ENCODE results near the gene FUT6.

The FUT6 gene

DNA sequence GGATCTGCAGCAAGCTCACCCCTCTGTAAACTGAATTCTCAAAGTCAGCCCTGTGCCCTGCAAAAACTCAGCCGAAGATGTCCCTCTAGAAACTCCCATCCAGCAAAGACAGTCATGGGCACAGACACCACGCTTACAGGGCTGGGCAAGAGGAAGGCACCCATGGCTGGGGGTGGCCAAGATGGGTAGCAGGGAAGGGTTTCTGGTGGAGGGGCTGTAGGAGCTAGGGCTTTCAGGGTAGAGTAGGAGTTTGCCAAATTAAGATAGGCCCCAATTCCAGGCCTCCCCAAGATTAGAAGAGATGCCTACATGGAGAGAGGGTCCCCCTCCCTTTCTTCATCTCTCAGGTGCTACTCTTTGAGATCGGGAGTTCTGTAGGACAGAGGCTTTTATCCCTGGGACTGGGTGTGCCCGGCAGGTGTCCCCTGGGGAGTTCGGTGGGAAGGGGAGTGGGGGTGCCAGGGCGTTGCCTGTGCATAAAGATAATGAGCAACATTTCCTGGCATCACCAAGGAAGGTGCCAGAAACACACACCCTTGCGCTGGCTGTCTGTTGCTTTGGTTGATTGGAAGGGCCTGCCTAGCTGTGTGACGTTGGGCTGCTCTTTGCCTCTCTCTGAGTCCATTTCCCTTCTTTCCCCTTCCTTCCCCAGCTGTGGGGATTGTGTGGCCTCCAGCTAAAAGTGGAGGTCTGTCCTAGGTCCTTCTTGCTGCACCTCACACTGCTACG lies 25.2 kb downstream of the FUT6 start:
- TF ChIP-seq, protein P1, sequence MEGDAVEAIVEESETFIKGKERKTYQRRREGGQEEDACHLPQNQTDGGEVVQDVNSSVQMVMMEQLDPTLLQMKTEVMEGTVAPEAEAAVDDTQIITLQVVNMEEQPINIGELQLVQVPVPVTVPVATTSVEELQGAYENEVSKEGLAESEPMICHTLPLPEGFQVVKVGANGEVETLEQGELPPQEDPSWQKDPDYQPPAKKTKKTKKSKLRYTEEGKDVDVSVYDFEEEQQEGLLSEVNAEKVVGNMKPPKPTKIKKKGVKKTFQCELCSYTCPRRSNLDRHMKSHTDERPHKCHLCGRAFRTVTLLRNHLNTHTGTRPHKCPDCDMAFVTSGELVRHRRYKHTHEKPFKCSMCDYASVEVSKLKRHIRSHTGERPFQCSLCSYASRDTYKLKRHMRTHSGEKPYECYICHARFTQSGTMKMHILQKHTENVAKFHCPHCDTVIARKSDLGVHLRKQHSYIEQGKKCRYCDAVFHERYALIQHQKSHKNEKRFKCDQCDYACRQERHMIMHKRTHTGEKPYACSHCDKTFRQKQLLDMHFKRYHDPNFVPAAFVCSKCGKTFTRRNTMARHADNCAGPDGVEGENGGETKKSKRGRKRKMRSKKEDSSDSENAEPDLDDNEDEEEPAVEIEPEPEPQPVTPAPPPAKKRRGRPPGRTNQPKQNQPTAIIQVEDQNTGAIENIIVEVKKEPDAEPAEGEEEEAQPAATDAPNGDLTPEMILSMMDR (IDR thresholded peaks at IDR 0.05; ENCODE audit: low read depth, low read length) = no peak
- no peak overlapping the region for H3K4me3 ChIP-seq (replicated peaks in 1 of 2; ENCODE audit: low read depth in 2 of 2, low read length in 2 of 2)
- DNase-seq (ENCODE audit: low read depth in 2 of 2) = no peak

DNA sequence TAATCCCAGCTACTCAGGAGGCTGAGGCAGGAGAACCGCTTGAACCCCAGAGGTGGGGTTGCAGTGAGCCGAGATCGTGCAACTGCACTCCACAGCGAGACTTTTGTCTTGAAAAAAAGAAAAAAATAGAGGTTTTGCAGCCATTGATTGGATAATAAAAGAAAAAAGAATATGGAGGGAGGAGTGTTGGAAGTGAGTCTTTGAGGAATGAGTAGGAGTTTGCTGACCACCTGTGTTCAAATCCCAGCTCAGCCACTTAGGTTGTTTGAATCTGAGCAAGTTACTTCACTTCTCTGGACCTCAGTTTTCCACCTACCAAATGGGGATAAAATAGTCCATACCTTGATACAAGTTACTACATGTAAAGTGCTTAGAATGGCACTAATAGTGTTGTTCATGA lies 28.4 kb downstream of the FUT6 start:
- TF ChIP-seq, protein P1 (IDR thresholded peaks at IDR 0.05; ENCODE audit: low read depth, low read length) = no peak
- no peak for DNase-seq (ENCODE audit: low read depth in 2 of 2)
- no peak overlapping the region for H3K4me3 ChIP-seq (replicated peaks in 1 of 2; ENCODE audit: low read depth in 2 of 2, low read length in 2 of 2)

DNA sequence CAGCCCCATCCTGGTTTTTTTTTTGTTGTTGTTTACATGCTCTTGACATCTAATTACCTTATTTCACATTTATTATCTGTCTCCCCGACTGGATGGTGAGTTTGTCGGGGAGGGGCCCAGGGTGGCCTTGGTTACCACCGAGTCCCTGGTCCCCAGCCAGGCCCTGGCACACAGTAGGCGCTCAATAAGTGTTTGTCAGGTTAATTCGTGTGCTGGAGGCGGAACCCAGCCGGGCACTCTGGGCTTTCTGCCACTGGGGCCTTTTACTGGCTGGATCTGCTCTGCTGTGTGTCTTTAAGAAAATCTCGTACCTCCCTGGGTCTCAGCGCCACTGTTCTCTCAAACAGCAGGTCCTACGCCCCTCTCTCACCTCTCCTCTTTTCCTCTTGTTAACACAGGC lies 30.0 kb downstream of the FUT6 start:
- TF ChIP-seq, protein P1 (IDR thresholded peaks at IDR 0.05; ENCODE audit: low read depth, low read length) = no peak
- no peak overlapping the region for H3K4me3 ChIP-seq (replicated peaks in 1 of 2; ENCODE audit: low read depth in 2 of 2, low read length in 2 of 2)
- no peak for DNase-seq (ENCODE audit: low read depth in 2 of 2)

DNA sequence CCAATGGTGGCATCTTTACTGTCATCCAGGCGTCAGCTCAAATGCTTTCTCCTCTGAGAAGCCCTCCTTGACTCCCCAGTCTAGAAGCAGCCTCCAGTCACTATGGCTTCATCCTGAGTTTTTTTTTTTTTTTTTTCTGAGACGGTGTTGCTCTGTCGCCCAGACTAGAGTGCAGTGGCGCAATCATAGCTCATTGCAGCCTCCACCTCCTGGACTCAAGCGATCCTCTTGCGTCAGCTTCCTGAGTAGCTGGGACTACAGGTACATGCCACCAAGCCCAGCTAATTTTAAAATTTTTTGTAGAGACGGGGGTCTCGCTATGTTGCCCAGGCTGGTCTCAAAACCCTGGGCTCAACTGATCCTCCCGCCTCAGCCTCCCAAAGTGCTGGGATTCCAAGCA lies 30.4 kb downstream of the FUT6 start:
- DNase-seq (ENCODE audit: low read depth in 2 of 2) = no peak
- no peak overlapping the region for H3K4me3 ChIP-seq (replicated peaks in 1 of 2; ENCODE audit: low read depth in 2 of 2, low read length in 2 of 2)
- TF ChIP-seq, protein P1 (IDR thresholded peaks at IDR 0.05; ENCODE audit: low read depth, low read length) = no peak

DNA sequence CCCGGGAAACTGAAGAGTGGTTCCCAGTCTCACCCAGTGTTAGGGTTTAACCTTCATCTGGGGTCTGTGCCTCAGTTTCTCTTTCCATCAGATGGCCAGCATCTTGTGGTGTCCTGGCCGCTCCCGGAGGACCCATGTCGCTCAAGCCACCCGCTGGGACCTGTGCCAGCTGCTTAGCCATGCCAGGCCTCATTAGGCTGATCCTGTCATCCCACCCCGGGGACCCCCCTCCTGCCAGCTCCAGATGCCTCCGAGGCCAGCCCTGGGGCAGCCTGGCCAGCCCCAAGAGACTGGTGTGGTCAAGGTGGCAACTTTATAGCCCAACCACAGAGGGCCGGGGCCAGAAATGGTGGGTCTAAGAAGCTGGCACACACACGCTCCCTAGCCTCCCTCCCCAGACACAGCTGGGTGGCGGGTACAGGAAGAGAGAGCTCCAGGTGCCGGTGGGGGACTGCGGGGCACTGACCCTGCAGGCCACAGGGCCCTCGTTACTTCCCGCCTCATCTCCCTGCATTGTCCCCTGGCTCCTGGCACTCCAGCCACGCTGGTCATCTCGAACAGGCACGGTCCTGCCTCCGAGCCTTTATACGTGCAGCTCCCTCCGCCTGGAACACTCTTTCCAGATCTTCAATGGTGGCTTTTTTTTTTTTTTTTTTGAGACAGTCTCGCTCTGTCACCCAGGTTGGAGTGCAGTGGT lies 31.2 kb downstream of the FUT6 start:
- DNase-seq (ENCODE audit: low read depth in 2 of 2) = no peak
- no peak overlapping the region for H3K4me3 ChIP-seq (replicated peaks in 1 of 2; ENCODE audit: low read depth in 2 of 2, low read length in 2 of 2)
- TF ChIP-seq, protein P1 (IDR thresholded peaks at IDR 0.05; ENCODE audit: low read depth, low read length) = no peak

DNA sequence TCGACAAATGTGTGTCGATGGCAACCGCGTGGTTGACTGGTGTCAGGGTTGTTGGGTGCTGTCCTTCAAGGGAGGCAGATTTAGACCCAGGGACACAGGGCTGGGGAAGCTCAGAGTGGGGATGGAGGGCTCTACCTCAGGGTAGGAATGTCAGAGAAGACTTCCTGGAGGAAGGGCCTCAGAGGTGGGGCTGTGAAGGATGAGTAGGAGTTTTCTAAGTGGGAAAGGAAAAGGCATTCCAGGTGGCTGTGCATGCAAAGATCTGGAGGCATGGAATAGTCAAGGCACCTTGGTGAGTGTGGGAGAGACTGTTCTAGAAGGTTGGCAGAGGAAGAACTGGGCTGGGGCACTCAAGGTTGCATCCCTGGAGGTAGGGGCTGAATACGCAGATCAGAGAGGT lies 32.6 kb downstream of the FUT6 start:
- no peak overlapping the region for H3K4me3 ChIP-seq (replicated peaks in 1 of 2; ENCODE audit: low read depth in 2 of 2, low read length in 2 of 2)
- DNase-seq (ENCODE audit: low read depth in 2 of 2) = no peak
- TF ChIP-seq, protein P1 (IDR thresholded peaks at IDR 0.05; ENCODE audit: low read depth, low read length) = no peak

All from cardiac fibroblast (primary cell).